ENCODE data around the gene FOSL2.

DNA sequence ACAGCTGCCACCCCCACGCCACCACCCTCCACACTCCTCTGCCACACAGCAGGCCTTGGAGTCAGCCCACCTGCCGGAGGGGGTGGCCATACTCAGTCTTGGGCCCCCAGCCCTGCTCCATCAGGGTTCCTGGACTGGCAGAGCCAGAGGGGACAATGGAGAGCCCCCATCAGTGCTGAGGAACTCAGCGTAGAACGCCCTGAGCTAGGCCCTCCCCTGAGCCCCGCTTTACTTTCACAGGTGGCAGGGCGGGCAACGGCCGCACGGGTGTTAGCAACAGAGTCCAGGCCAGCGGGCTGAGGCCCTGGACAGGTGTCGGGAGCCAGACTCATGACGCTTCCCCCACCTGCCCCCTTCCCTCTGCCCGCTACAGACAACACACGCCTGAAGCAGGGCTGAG is 47.1 kb downstream of the FOSL2 start:
- TF ChIP-seq, protein P1, sequence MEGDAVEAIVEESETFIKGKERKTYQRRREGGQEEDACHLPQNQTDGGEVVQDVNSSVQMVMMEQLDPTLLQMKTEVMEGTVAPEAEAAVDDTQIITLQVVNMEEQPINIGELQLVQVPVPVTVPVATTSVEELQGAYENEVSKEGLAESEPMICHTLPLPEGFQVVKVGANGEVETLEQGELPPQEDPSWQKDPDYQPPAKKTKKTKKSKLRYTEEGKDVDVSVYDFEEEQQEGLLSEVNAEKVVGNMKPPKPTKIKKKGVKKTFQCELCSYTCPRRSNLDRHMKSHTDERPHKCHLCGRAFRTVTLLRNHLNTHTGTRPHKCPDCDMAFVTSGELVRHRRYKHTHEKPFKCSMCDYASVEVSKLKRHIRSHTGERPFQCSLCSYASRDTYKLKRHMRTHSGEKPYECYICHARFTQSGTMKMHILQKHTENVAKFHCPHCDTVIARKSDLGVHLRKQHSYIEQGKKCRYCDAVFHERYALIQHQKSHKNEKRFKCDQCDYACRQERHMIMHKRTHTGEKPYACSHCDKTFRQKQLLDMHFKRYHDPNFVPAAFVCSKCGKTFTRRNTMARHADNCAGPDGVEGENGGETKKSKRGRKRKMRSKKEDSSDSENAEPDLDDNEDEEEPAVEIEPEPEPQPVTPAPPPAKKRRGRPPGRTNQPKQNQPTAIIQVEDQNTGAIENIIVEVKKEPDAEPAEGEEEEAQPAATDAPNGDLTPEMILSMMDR (IDR thresholded peaks at IDR 0.05 in 8 of 11, conservative IDR thresholded peaks at IDR 0.05 in 3 of 11): no peak
- TF ChIP-seq POLR2AphosphoS5 (IDR thresholded peaks at IDR 0.05): no peak

Measured in spleen (tissue), 7 donors.